CD4-positive, alpha-beta T cell treated with Interleukin-4 for 4 hours (primary cell): ENCODE results near the gene SECTM1.
"Not testable (repeated sequence)": the region's sequence is repeated elsewhere in the genome, so short reads cannot be mapped to it uniquely, and the experiment has no call there.

Experiments used
- DNase-seq: peaks from one replicate; pipeline ENCODE4 v3.0.0-alpha.2; 2020

The SECTM1 gene

GRCh38 chr17:82367724-82368524, 34.4 kb upstream of the SECTM1 start:
- no peak for DNase-seq

GRCh38 chr17:82366749-82367148, 33.2 kb upstream of the SECTM1 start:
- no peak for DNase-seq

- no peak for DNase-seq
Observed at GRCh38 chr17:82365606-82366295, 32.2 kb upstream of the SECTM1 start.

GRCh38 chr17:82361885-82362633, 28.5 kb upstream of the SECTM1 start:
- no peak for DNase-seq

GRCh38 chr17:82359451-82360074, 26.0 kb upstream of the SECTM1 start:
- not testable (repeated sequence) for DNase-seq

GRCh38 chr17:82358465-82359350, 25.1 kb upstream of the SECTM1 start, which contains the start of gene TEX19:
Gene TEX19 (plus strand): TSS chr17:82359247. CDS start chr17:82362151, 2,904 bp downstream.
- DNase-seq = no peak

- DNase-seq = no peak
Observed at GRCh38 chr17:82357394-82357793, 23.8 kb upstream of the SECTM1 start.

GRCh38 chr17:82356845-82357355, 23.3 kb upstream of the SECTM1 start:
- DNase-seq = no peak

GRCh38 chr17:82355770-82356427, 22.3 kb upstream of the SECTM1 start:
- DNase-seq = no peak

- DNase-seq = no peak
Observed at GRCh38 chr17:82354804-82355308, 21.3 kb upstream of the SECTM1 start.

- no peak for DNase-seq
Observed at GRCh38 chr17:82353484-82353883, 19.9 kb upstream of the SECTM1 start.

- peak; percentile 70 for DNase-seq
Observed at GRCh38 chr17:82351713-82352488, 18.3 kb upstream of the SECTM1 start.

- no peak for DNase-seq
Observed at GRCh38 chr17:82351254-82351712, 17.7 kb upstream of the SECTM1 start.

- DNase-seq = peak; percentile 26
Observed at GRCh38 chr17:82350182-82351030, 16.8 kb upstream of the SECTM1 start.

- no peak for DNase-seq
Observed at GRCh38 chr17:82349287-82349701, 15.7 kb upstream of the SECTM1 start.

GRCh38 chr17:82348866-82349265, 15.3 kb upstream of the SECTM1 start:
- DNase-seq = no peak

GRCh38 chr17:82348434-82348833, 14.9 kb upstream of the SECTM1 start:
- no peak for DNase-seq

GRCh38 chr17:82347994-82348393, 14.4 kb upstream of the SECTM1 start:
- DNase-seq = not testable (repeated sequence)
